ENCODE measurements around the gene SHISA2. TPM values are rescaled to one million over a fixed set of nuclear protein-coding genes. Genes with fewer than 3 reads are reported as not detected.
"Not testable (repeated sequence)": the region's sequence is repeated elsewhere in the genome, so short reads cannot be mapped to it uniquely, and the experiment has no call there.

SHISA2 gene
- total RNA-seq, 2 experiments from 2014 or later: 0.07 TPM; not detected in 1

DNA sequence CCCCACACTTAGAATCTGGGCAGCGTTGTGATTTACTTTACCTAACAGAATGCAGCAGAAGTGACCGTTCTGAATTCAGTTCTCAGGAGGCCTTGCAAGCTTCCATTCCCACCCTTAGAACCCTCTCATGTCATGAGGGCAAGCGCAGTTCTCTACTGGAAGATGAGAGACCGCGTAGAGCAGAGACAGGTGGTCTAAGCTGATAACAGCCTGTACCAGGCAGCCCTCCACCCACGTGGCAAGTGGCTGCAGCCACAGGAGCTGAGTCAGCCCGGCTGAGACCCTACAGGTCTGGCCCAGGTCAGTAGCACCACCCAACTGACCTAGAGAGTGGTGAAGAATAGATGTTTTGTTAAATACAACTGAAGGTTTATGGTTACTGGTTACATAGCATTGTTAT is 14.7 kb upstream of the SHISA2 start:
- ATAC-seq; H3K27me3 Mint-ChIP-seq; H3K27ac Mint-ChIP-seq; intact Hi-C loops (cut with DNase I, micrococcal nuclease); H3K4me3 Mint-ChIP-seq; POLR2A ChIA-PET; H3K9me3 Mint-ChIP-seq (ENCODE audit: low read depth); H3K36me3 Mint-ChIP-seq (ENCODE audit: low read depth); H3K4me1 Mint-ChIP-seq; DNase-seq: not testable (repeated sequence)
- CTCF ChIA-PET: interaction anchor here (0.6 kb wide), 1 partner anchor 262 kb away, joined by 3 read pairs; no protein-coding TSS in a partner anchor

DNA sequence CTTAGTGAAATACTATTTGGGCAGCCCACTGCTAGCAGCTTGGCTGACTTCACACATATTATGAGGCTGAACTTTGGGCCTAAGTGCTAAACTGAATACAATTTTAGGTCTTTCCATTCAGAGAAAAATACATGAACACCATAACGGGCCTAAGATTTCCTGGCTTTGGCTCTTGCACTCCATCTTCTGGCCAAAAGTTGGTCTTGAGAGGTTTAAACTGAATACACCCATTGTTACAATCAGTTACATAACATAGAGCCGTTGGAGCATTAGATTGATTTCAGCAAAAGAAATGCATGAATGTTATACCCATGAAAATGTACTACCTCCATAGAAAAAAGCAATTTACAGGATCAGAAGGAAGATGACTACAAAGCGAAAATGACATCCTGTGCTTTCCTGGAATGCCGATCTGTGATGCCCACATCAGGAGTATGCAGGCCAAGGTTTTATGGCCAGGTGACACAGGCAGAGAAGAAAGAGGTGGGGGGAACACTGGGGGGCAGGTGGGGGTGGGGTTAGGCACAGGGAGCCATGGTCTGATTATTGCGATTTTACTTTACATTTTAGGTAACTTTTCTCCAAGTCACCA is 11.1 kb upstream of the SHISA2 start:
- Mint-ChIP-seq H3K4me3 (no peak overlapping the region), H3K27me3 (peaks cover 1% of the 10 kb centered on the region), H3K27ac (no peak overlapping the region), H3K36me3 (ENCODE audit: low read depth) (no peaks in the 10 kb centered on the region), H3K4me1 (no peaks in the 10 kb centered on the region), H3K9me3 (ENCODE audit: low read depth) (no peaks in the 10 kb centered on the region)
- peak; percentile 40 for DNase-seq
- ChIA-PET POLR2A (no interaction called here), CTCF (no interaction called here)
- intact Hi-C loops (cut with DNase I, micrococcal nuclease): loop anchor here (1.0 to 2.0 kb wide), 4 partner anchors 234 to 489 kb away; no protein-coding TSS in a partner anchor
- peak; percentile 49 for ATAC-seq

DNA sequence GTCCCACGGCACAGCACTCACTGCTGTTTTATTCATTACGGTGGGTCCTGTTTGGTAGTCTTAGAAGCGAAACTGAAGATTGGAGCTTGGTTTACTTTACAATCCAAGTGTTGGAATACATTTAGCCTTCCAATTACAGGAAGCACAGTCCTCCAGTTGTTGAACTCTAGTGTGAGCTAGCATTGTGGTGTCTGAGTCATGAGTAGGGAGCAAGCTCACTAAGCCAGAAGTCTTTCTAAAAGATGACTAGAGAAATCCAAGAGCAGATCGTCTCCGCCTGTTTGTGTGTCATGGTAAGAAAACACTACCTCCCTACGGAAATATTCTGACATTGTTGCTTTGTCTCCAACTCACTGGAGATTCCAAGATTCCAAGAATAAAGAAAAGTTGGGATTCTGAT is 10.1 kb upstream of the SHISA2 start:
- H3K27ac Mint-ChIP-seq: no peak overlapping the region
- POLR2A ChIA-PET: no interaction called here
- H3K4me3 Mint-ChIP-seq: no peak overlapping the region
- no peaks in the 10 kb centered on the region for H3K36me3 Mint-ChIP-seq (ENCODE audit: low read depth)
- H3K27me3 Mint-ChIP-seq: peaks cover 6% of the 10 kb centered on the region
- intact Hi-C loops (cut with DNase I, micrococcal nuclease): loop anchor here (1.0 to 2.0 kb wide), 3 partner anchors 233 to 488 kb away; no protein-coding TSS in a partner anchor
- ATAC-seq (no peak), DNase-seq (no peak)
- no peaks in the 10 kb centered on the region for H3K4me1 Mint-ChIP-seq
- CTCF ChIA-PET: interaction anchor here (0.6 to 1.1 kb wide), 2 partner anchors 487 to 585 kb away, joined by 3 read pairs; no protein-coding TSS in a partner anchor
- no peaks in the 10 kb centered on the region for H3K9me3 Mint-ChIP-seq (ENCODE audit: low read depth)

DNA sequence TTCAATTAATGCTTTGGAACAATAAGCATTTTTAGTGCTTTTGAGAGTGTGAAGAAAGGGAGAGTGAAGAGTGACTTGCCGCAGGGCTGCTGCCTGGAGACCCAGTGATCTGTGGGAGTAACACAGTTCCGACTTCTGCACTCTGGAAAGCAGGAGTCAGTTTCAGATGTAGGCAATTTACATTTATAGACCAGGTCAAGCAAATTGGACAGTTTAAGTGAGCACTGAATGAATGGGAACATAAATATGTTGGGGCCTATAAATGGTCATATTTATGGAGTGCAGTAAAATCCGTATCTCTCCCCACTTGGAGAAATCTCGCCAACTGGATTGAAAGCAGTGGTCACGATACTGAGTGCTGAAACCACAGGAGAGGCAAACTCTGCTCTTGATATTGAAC is 9.4 kb upstream of the SHISA2 start:
- Mint-ChIP-seq H3K27ac (no peak overlapping the region), H3K36me3 (ENCODE audit: low read depth) (no peaks in the 10 kb centered on the region), H3K4me1 (no peaks in the 10 kb centered on the region), H3K27me3 (peaks cover 6% of the 10 kb centered on the region), H3K4me3 (no peak overlapping the region), H3K9me3 (ENCODE audit: low read depth) (no peaks in the 10 kb centered on the region)
- DNase-seq (no peak), ATAC-seq (no peak)
- intact Hi-C loops (cut with DNase I, micrococcal nuclease): no loop called here
- CTCF ChIA-PET: interaction anchor here (0.6 to 1.1 kb wide), 2 partner anchors 487 to 543 kb away, joined by 3 read pairs; no protein-coding TSS in a partner anchor
- POLR2A ChIA-PET: no interaction called here

DNA sequence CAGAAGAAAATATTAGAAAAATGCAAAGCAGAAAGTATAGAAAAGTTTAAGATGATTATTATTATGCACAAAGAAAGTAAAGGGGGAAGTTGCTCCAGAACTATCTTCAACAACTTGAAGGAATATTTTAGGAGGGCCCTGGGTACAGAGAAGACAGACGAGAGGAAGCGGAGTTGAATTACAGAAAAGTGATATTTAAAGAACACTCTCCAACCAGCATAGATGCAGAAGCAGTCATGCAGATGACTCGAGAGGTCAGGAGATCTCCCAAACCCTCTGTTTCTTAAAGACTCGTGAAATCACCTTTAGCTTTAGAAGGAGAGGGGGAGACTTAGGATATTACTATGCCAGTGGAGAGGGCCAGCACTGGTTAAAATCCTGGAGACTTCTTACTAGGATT is 8.5 kb upstream of the SHISA2 start:
- Mint-ChIP-seq H3K27ac (no peak overlapping the region), H3K4me1 (no peaks in the 10 kb centered on the region), H3K9me3 (ENCODE audit: low read depth) (no peaks in the 10 kb centered on the region), H3K36me3 (ENCODE audit: low read depth) (no peaks in the 10 kb centered on the region), H3K4me3 (no peak overlapping the region), H3K27me3 (peaks cover 6% of the 10 kb centered on the region)
- ChIA-PET CTCF (no interaction called here), POLR2A (no interaction called here)
- ATAC-seq: no peak
- no peak for DNase-seq
- intact Hi-C loops (cut with DNase I, micrococcal nuclease): no loop called here

DNA sequence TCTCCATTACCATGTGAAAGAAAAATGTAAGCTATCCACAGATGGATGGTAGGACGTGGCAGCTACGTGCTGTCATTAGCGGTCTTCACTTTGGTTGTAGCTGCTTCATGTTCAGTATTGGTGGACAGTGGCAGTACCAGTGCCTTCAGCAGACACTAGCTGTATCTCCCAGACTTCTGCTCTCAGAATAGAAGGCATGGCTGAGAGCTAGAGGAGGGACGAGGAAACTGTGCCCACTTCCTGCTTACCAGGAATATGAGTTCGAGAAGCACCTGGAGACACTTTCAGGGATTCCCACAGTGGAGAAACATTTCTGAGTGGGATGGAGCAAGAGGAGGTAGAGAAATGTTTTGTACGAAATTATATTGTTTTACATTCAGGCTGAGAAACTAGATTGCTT is 6.9 kb upstream of the SHISA2 start:
- no peaks in the 10 kb centered on the region for H3K4me1 Mint-ChIP-seq
- CTCF ChIA-PET: interaction anchor here (0.8 kb wide), 1 partner anchor 9 kb away, joined by 5 read pairs; no protein-coding TSS in a partner anchor
- POLR2A ChIA-PET: no interaction called here
- DNase-seq (no peak), ATAC-seq (no peak)
- no peaks in the 10 kb centered on the region for H3K36me3 Mint-ChIP-seq (ENCODE audit: low read depth)
- intact Hi-C loops (cut with DNase I, micrococcal nuclease): no loop called here
- H3K27ac Mint-ChIP-seq: no peak overlapping the region
- peaks cover 6% of the 10 kb centered on the region for H3K27me3 Mint-ChIP-seq
- no peak overlapping the region for H3K4me3 Mint-ChIP-seq
- no peaks in the 10 kb centered on the region for H3K9me3 Mint-ChIP-seq (ENCODE audit: low read depth)

DNA sequence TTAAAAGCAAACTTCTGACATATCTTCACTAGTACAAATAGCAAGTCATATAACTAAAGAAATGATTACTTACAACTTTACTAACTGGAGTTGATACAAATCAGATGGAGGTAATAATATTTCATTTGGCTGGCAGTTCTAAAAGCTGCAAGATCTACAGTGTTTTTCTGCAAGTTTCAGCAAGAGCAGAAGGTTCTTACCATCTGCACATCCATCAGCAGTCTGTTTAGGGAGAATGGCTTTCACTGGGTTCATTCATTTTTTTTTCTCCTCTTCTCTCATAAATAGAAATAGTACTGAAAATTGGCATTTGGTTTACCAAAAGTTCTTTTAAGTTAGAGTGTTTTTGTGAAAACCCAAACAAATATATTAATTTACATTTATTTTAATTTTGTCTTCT is 3.1 kb upstream of the SHISA2 start:
- Mint-ChIP-seq H3K36me3 (ENCODE audit: low read depth) (no peaks in the 10 kb centered on the region), H3K4me3 (no peak overlapping the region), H3K27me3 (peaks cover 18% of the 10 kb centered on the region), H3K9me3 (ENCODE audit: low read depth) (no peaks in the 10 kb centered on the region), H3K27ac (no peak overlapping the region), H3K4me1 (peaks cover 11% of the 10 kb centered on the region)
- CTCF ChIA-PET: no interaction called here
- ATAC-seq (no peak), DNase-seq (no peak)
- POLR2A ChIA-PET: no interaction called here
- intact Hi-C loops (cut with DNase I, micrococcal nuclease): no loop called here

DNA sequence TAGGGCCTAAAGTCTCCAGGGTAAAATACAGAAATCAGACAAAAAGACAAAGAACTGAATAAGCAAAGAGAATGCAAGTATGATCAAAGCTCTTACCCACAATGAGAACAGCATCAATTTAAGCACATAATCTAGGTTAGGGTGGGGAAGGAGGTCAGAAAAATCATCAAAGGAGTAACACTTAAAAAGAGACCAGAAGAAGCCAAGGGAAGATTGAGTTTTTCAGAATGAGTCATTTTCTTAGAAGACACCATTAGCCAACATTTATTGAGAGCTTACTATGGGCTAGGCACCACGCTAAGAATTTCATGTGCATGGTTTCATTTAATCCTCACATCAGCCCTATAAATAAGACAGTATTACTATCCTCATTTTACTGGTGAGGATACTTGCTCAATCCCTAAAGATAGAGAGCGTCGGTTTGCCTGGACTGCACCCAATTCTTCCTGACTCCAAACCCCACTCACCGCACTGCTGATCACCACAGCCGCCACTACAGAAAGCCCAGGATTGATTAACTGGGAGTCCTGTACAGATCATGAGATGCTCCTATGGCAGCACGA is 1.7 kb upstream of the SHISA2 start:
- Mint-ChIP-seq H3K4me1 (peaks cover 17% of the 10 kb centered on the region), H3K4me3 (no peak overlapping the region), H3K27me3 (peaks cover 28% of the 10 kb centered on the region), H3K36me3 (ENCODE audit: low read depth) (no peaks in the 10 kb centered on the region), H3K9me3 (ENCODE audit: low read depth) (no peaks in the 10 kb centered on the region), H3K27ac (no peak overlapping the region)
- intact Hi-C loops (cut with DNase I, micrococcal nuclease): no loop called here
- CTCF ChIA-PET: interaction anchor here (1.2 kb wide), 1 partner anchor 36 kb away, joined by 4 read pairs; no protein-coding TSS in a partner anchor
- DNase-seq: no peak
- no peak for ATAC-seq
- POLR2A ChIA-PET: no interaction called here

DNA sequence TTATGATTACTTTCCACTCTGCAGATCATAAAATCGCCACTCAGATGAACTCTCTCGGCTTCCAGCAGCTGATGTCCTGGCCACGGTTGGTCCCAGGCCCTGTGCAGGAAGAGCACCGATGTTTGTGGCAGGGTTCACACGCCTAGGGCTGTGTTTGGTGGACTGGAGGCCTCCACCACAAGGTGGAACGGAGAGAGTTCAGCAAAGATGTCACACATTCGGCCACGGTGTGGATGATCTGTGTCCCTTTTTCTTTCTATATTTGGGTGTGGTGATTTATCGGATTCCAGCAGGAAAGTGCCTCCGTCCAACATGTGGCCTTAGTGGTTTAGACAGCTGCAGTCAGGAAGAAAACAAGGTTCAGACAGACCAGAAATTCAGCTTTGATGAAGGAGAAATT is 521 bp upstream of the SHISA2 start:
- CTCF ChIA-PET: interaction anchor here (0.6 to 1.2 kb wide), 3 partner anchors 180 to 472 kb away, joined by 3 read pairs; no protein-coding TSS in a partner anchor
- intact Hi-C loops (cut with DNase I, micrococcal nuclease): no loop called here
- Mint-ChIP-seq H3K9me3 (ENCODE audit: low read depth) (no peaks in the 10 kb centered on the region), H3K27ac (no peak overlapping the region), H3K27me3 (peaks cover 28% of the 10 kb centered on the region), H3K4me3 (peak overlapping the region; percentile 34), H3K4me1 (peaks cover 17% of the 10 kb centered on the region), H3K36me3 (ENCODE audit: low read depth) (no peaks in the 10 kb centered on the region)
- ATAC-seq (no peak), DNase-seq (no peak)
- POLR2A ChIA-PET: no interaction called here

DNA sequence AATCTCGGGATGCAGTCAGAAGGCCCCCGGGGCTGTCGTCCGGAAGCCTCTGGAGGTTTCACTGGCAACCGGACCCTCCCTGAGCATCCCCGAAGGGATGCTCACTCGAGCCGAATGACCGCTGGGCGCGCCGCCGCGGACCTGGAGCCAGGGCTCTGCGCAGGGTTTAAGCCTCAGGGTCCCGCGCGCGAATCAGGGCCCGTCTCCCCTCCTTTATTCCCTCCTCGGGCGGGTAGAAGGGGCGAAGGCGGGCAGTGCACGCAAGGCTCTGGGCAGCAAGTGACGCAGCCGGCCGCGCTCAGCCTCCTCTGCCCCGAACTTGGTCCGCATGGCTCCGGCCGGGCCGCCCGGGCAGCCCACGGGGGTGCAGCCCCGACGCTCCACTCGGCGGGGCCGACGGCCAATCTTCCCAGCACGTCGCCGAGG is 572 bp downstream of the SHISA2 start:
- intact Hi-C loops (cut with DNase I, micrococcal nuclease): no loop called here
- peaks cover 17% of the 10 kb centered on the region for H3K4me1 Mint-ChIP-seq
- CTCF ChIA-PET: no interaction called here

DNA sequence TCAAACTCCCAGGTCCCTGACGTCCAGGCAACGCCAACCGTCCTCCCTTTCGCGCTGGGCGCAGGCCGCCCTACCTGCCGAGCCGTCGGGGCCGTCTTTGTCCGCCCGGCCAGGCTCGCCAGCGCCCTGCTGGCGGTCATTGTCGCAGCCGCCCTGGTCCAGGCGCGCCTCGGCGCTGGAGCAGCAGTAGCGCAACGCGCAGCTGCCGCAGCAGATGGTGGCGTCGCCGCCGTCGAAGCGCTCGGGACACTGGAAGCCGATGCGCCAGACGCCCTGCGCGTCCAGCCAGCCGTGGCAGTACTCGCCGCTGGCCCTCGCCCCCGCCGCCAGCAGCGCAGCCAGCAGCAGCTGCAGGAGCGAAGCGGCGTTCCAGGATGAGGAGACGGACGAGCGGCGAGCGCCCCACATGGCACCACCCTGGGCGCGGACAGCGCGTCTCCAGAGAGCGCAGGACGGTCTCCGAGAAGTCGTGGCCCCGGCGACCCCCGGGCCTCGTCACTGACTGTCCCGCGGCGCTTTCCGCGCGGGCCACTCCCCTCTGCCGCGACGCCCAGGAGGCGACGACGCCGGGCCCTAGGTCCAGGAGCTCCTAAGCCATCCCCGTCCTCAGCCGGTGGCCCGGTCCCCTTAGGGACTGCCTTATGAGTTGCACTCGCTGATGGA is 1.1 kb downstream of the SHISA2 start:
- Mint-ChIP-seq H3K36me3 (ENCODE audit: low read depth) (no peaks in the 10 kb centered on the region), H3K9me3 (ENCODE audit: low read depth) (no peaks in the 10 kb centered on the region), H3K27ac (no peak overlapping the region), H3K27me3 (peaks cover 31% of the 10 kb centered on the region), H3K4me3 (no peak overlapping the region), H3K4me1 (peaks cover 17% of the 10 kb centered on the region)
- intact Hi-C loops (cut with DNase I, micrococcal nuclease): no loop called here
- peak; percentile 6 for ATAC-seq
- POLR2A ChIA-PET: interaction anchor here (0.6 kb wide), 1 partner anchor 14 kb away, joined by 3 read pairs; no protein-coding TSS in a partner anchor
- DNase-seq: peak; percentile 32
- CTCF ChIA-PET: no interaction called here

More for the DNA sequence above, 572 bp downstream of the SHISA2 start:
- POLR2A ChIA-PET: interaction anchor here (0.6 kb wide), 1 partner anchor 15 kb away, joined by 3 read pairs; no protein-coding TSS in a partner anchor
- H3K9me3 Mint-ChIP-seq (ENCODE audit: low read depth): no peaks in the 10 kb centered on the region
- DNase-seq (peak; percentile 8), ATAC-seq (no peak)
- H3K27ac Mint-ChIP-seq: no peak overlapping the region
- no peak overlapping the region for H3K4me3 Mint-ChIP-seq
- peaks cover 31% of the 10 kb centered on the region for H3K27me3 Mint-ChIP-seq
- no peaks in the 10 kb centered on the region for H3K36me3 Mint-ChIP-seq (ENCODE audit: low read depth)

DNA sequence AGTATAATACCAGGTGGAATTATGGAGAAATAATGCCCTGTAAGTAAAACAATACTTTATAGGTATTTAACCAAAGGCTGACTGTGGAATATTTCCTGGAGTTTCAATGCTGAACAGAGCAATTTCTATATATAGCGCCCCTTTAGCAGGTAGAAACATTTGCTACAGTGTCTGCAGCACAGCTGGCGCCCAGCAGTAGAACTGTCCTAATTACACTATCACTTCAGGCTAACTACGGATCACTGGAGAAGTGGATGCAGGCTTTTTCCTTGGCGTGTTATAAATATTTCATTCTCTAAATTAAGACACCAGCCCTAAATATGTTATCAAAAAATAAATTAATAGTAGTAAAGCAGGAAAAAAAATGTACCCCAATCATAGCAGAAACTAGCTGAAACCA is 3.1 kb downstream of the SHISA2 start:
- ATAC-seq (no peak), DNase-seq (no peak)
- CTCF ChIA-PET: no interaction called here
- H3K27ac Mint-ChIP-seq: no peak overlapping the region
- no peaks in the 10 kb centered on the region for H3K36me3 Mint-ChIP-seq (ENCODE audit: low read depth)
- H3K4me3 Mint-ChIP-seq: no peak overlapping the region
- POLR2A ChIA-PET: interaction anchor here (0.6 kb wide), 1 partner anchor 29 kb away, joined by 3 read pairs; no protein-coding TSS in a partner anchor
- H3K4me1 Mint-ChIP-seq: peaks cover 20% of the 10 kb centered on the region
- peaks cover 31% of the 10 kb centered on the region for H3K27me3 Mint-ChIP-seq
- no peaks in the 10 kb centered on the region for H3K9me3 Mint-ChIP-seq (ENCODE audit: low read depth)
- intact Hi-C loops (cut with DNase I, micrococcal nuclease): no loop called here
